Endothelial cell of umbilical vein (primary cell): ENCODE measurements around the gene NDUFS1. TPM values are rescaled to one million over a fixed set of nuclear protein-coding genes. Genes with fewer than 3 reads are reported as not detected.

Experiments
- BruUV-seq: library from RNA; stranded (reverse); fragments of 400-500 nt; replicated peaks from 2 replicates; lab custom pipeline; 2021; lab: Mats Ljungman, UMichigan
- CTCF ChIA-PET: fragments of 300-600, 350-600 bp; sonication (Branson Sonifier 250); formaldehyde crosslinking; loops from one replicate; lab custom pipeline; 2021; ENCODE audit warnings: antibody characterized with exemption, inconsistent platforms; lab: Charles Lee
- POLR2A ChIA-PET: fragments of 300-600, 350-600 bp; sonication (Branson Sonifier 250); formaldehyde crosslinking; loops from one replicate; lab custom pipeline; 2021; ENCODE audit warnings: antibody characterized with exemption, inconsistent platforms; lab: Charles Lee
- DNase-seq: peaks from one replicate; pipeline ENCODE4 v3.0.0-alpha.2; 2011; ENCODE audit warnings: low read depth, low spot score
- FAIRE-seq: peaks from 2 replicates; lab custom pipeline; 2011; peaks lifted over from hg19 to GRCh38; lab: Jason Lieb, UNC
- H2AFZ ChIP-seq: 2 replicates; pipeline ENCODE4 v1.6.0; 2012; ENCODE audit warnings: low read depth, low read length, control low read depth, inconsistent platforms
- H3K27ac ChIP-seq: 2 replicates; pipeline ENCODE4 v1.5.1; 2011; ENCODE audit warnings: low read depth, mild to moderate bottlenecking, control low read depth, low read length, moderate library complexity; ENCODE audit not compliant: insufficient read depth
- H3K27me3 ChIP-seq, 2 experiments: 2 replicates each; pipeline versions ENCODE4 v1.6.0 to v1.6.1; 2011; ENCODE audit warnings: low read length in 2 of 2, mixed read lengths in 1 of 2; ENCODE audit not compliant: control insufficient read depth in 2 of 2, insufficient read depth in 2 of 2
- H3K36me3 ChIP-seq, 2 experiments: 2 replicates in 1 of 2; 3 replicates in 1 of 2; pipeline ENCODE4 v1.5.1; 2011; ENCODE audit warnings: low read length in 2 of 2, mild to moderate bottlenecking in 1 of 2, moderate library complexity in 1 of 2; ENCODE audit not compliant: control insufficient read depth in 2 of 2, insufficient read depth in 2 of 2; ENCODE audit errors: extremely low read depth in 1 of 2
- H3K4me1 ChIP-seq: 3 replicates; pipeline ENCODE4 v1.5.1; 2011; ENCODE audit warnings: mild to moderate bottlenecking, low read length; ENCODE audit not compliant: control insufficient read depth, insufficient read depth; ENCODE audit errors: extremely low read depth
- H3K4me2 ChIP-seq: 2 replicates; pipeline ENCODE4 v1.6.1; 2011; ENCODE audit warnings: low read length, control low read depth, mixed read lengths; ENCODE audit not compliant: insufficient read depth
- H3K4me3 ChIP-seq, 3 experiments: fragments of 200-600 bp in 1 of 3; sonication (generic), shearing (Covaris generic) in 1 of 3; replicated peaks in 1 of 3; 2 replicates each; pipeline ENCODE4 v1.5.1; 2011 to 2016; ENCODE audit warnings: control low read depth in 3 of 3, low read length in 3 of 3, mild to moderate bottlenecking in 2 of 3, inconsistent platforms in 1 of 3, low read depth in 1 of 3, moderate library complexity in 1 of 3; ENCODE audit not compliant: insufficient read depth in 1 of 3
- H3K79me2 ChIP-seq: 2 replicates; pipeline ENCODE4 v1.6.0; 2012; ENCODE audit warnings: low read length, inconsistent platforms; ENCODE audit not compliant: control insufficient read depth, insufficient read depth
- H3K9ac ChIP-seq: replicated peaks from 2 replicates; pipeline ENCODE3; 2011; ENCODE audit warnings: low read length, control low read depth; ENCODE audit not compliant: insufficient read depth; ENCODE audit errors: extremely low read depth
- H3K9me1 ChIP-seq: replicated peaks from 3 replicates; pipeline ENCODE4 v1.6.0; 2011; ENCODE audit warnings: mild to moderate bottlenecking, low read length; ENCODE audit not compliant: control insufficient read depth, insufficient read depth; ENCODE audit errors: extremely low read depth
- H3K9me3 ChIP-seq: replicated peaks from 2 replicates; pipeline ENCODE4 v1.5.1; 2012; ENCODE audit warnings: low read length, inconsistent platforms; ENCODE audit not compliant: control insufficient read depth, insufficient read depth
- H4K20me1 ChIP-seq: replicated peaks from 2 replicates; pipeline ENCODE3; 2011; ENCODE audit warnings: mild to moderate bottlenecking, low read length; ENCODE audit not compliant: control insufficient read depth, insufficient read depth; ENCODE audit errors: extremely low read depth
- EZH2 ChIP-seq: IDR thresholded peaks from 2 replicates; pipeline ENCODE4 v1.6.1; 2012; ENCODE audit warnings: borderline replicate concordance, low read depth, mild to moderate bottlenecking, moderate library complexity, low read length, inconsistent platforms; ENCODE audit not compliant: severe bottlenecking
- GATA2 ChIP-seq: IDR thresholded peaks from 2 replicates; pipeline ENCODE4 v1.7.0; 2011; ENCODE audit warnings: low read depth, mild to moderate bottlenecking, moderate library complexity, mixed read lengths, low read length; ENCODE audit not compliant: insufficient read length, insufficient read depth
- JUN ChIP-seq: IDR thresholded peaks from 2 replicates; pipeline ENCODE4 v1.6.1; 2011; ENCODE audit warnings: borderline replicate concordance, low read depth; ENCODE audit not compliant: insufficient read length, insufficient read depth
- MYC ChIP-seq: IDR thresholded peaks from one replicate; pipeline ENCODE4 v1.6.1; 2011; ENCODE audit warnings: mild to moderate bottlenecking, low read depth, low read length
- POLR2A ChIP-seq: IDR thresholded peaks from 2 replicates; pipeline ENCODE4 v1.6.1; 2012; ENCODE audit warnings: low read depth, mild to moderate bottlenecking, control low read depth, low read length
- POLR2AphosphoS5 ChIP-seq: IDR thresholded peaks from 2 replicates; pipeline ENCODE4 v1.6.1; 2012; ENCODE audit warnings: low read depth, mild to moderate bottlenecking, control low read depth, low read length, moderate library complexity; ENCODE audit not compliant: insufficient read depth
- dilution Hi-C: fragments of 300-500 bp; cut with MboI; formaldehyde crosslinking; loops from one replicate; pipeline ENCODE4 v1.15.0; 2019; ENCODE audit warnings: low sequenced_read_pairs; ENCODE audit not compliant: extremely low pct_ligation_motif_present
- intact Hi-C: fragments of 100-400 bp; cut with micrococcal nuclease; formaldehyde crosslinking; loops from one replicate; pipeline ENCODE4 v1.10.0; 2022
- polyA plus RNA-seq, 4 experiments: library from polyadenylated mRNA; depleted of rRNA in 3 of 4; stranded (reverse) in 3 of 4; unstranded in 1 of 4; fragments of >200 nt; gene quantifications; 2 replicates each; pipeline versions ENCODE4 v1.2.1 to v1.2.3, GENCODE V29; 2011 to 2012; ENCODE audit warnings: missing spikeins in 1 of 4
- total RNA-seq: library from RNA; stranded (reverse); gene quantifications from 2 replicates; pipeline ENCODE4 v1.2.3, GENCODE V29; 2021
- TF ChIP-seq, protein P1 (sequence below), 2 donors: IDR thresholded peaks; 1 replicate in 1 of 2; 2 replicates in 1 of 2; pipeline ENCODE4 v1.5.1; 2011; ENCODE audit warnings: low read length in 2 of 2, mild to moderate bottlenecking in 2 of 2, moderate library complexity in 2 of 2, control low read depth in 1 of 2, inconsistent platforms in 1 of 2, low read depth in 1 of 2; ENCODE audit not compliant: insufficient read depth in 1 of 2; ENCODE audit errors: extremely low read depth in 1 of 2
- TF ChIP-seq, protein P2 (sequence below): IDR thresholded peaks from 2 replicates; pipeline ENCODE4 v1.6.1; 2011; ENCODE audit not compliant: insufficient read depth, insufficient read length

The NDUFS1 gene
- total and polyA plus RNA-seq, 2 donors (not counting 3 experiments of a cell fraction or from before 2014, with no cell fraction given): 49.8 to 93.2 TPM

DNA sequence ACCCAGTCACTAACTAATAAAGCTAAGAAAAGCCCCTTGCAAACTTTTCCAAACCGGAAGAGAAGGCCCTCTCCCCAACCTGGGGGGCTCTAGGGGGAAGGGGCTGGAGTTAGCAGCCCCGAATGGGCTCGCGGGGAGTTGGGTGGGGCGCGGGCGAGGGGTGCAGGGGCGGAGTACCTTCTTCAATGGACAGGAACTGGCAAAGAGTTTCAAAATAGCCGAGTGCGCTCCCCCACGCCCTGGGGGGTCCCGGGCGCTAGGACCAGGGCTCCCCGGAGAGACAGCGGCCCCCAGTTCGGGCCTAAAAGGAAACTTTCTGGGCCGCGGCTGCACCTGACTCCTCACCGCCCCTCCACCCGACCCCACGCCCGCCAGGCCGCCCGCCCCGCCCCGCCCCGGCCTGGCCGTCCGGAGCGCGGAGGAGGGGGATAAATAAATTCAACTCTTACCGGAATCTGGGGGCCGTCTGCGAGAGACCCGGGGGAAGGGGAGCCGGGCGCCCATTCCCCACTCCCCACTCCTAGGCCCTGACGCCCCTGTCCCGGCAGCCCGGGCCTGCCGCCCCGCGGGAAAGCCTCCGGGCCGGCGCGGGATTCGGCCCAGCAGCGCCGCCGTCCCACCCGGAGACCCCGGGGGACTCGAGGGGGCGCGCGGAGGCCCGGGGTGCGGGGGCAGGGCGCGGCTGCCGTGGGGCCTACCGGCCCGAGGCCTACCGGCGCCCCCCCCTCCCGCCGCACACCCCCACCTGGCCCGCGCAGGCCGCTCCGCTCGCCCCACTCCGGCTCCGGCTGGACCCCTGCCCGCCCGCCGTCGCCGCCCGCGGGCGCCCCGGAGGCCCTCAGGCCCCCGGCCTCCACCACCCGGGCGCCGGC, 74.1 kb downstream of the NDUFS1 start:
- Histone ChIP-seq H2AFZ (peak overlapping the region; percentile 35), H3K79me2 (peaks cover 45% of the 10 kb centered on the region), H3K27ac (peak overlapping the region; percentile 82), H3K9ac (peak overlapping the region; percentile 100), H3K4me3 (peak overlapping the region; percentile 86 to 96 (median 92)), H3K9me1 (no peaks in the 10 kb centered on the region), H4K20me1 (peaks cover 2% of the 10 kb centered on the region), H3K4me1 (peaks cover 16% of the 10 kb centered on the region), H3K9me3 (no peaks in the 10 kb centered on the region), H3K27me3 (no peaks in the 10 kb centered on the region), H3K36me3 (no peaks in the 10 kb centered on the region), H3K4me2 (peak overlapping the region; percentile 100)
- peak; percentile 23 for DNase-seq
- TF ChIP-seq POLR2AphosphoS5: peak; percentile 26
- peak; percentile 27 for TF ChIP-seq POLR2A
- TF ChIP-seq GATA2: no peak
- no TSS peak for BruUV-seq
- intact Hi-C loops: loop anchor here (5.0 kb wide), 1 partner anchor 952 kb away; no protein-coding TSS in a partner anchor
- ChIA-PET CTCF (interaction anchor here (0.9 to 2.0 kb wide), 6 partner anchors 7 to 48 kb away, joined by 3 to 10 read pairs (median 4); no protein-coding TSS in a partner anchor), POLR2A (interaction anchor here (1.6 kb wide), 1 partner anchor 21 kb away, joined by 6 read pairs; no protein-coding TSS in a partner anchor)
- dilution Hi-C loops: no loop called here
- no peak for FAIRE-seq

DNA sequence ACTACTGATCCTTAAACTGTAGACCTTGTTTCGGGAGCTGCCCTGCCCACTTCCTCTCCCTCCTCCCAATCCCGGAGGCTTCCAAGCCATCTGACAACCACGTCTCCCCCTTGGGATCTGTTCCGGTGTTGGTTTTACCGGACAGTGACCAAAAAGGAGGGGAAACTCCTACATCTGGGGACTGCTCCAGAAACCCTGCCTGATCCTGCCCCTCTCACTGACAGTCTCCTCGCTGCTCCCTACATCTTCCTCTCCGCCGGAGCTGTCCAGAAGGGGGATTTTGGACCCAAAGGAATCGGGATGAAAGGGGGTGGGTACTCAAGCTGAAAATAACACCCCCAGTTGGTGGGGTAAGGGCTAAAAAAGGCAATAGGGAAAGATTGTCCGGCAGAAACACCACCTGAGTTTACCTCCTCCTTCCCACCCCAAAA, 74.8 kb downstream of the NDUFS1 start:
- H3K9ac ChIP-seq: peak overlapping the region; percentile 100
- peak overlapping the region; percentile 80 to 89 (median 86) for H3K4me3 ChIP-seq
- H3K27ac ChIP-seq: peak overlapping the region; percentile 33
- H3K9me3 ChIP-seq: no peaks in the 10 kb centered on the region
- ChIA-PET CTCF (interaction anchor here (0.9 to 1.5 kb wide), 2 partner anchors 11 to 12 kb away, joined by 3 read pairs; no protein-coding TSS in a partner anchor), POLR2A (no interaction called here)
- BruUV-seq: no TSS peak
- H4K20me1 ChIP-seq: peaks cover 2% of the 10 kb centered on the region
- H3K36me3 ChIP-seq: no peaks in the 10 kb centered on the region
- dilution Hi-C loops: no loop called here
- peaks cover 51% of the 10 kb centered on the region for H3K79me2 ChIP-seq
- intact Hi-C loops: loop anchor here (5.0 kb wide), 1 partner anchor 953 kb away; no protein-coding TSS in a partner anchor
- no peaks in the 10 kb centered on the region for H3K27me3 ChIP-seq
- peaks cover 16% of the 10 kb centered on the region for H3K4me1 ChIP-seq
- TF ChIP-seq JUN (no peak), MYC (no peak), EZH2 (no peak), POLR2A (peak; percentile 40)
- TF ChIP-seq, protein P1, sequence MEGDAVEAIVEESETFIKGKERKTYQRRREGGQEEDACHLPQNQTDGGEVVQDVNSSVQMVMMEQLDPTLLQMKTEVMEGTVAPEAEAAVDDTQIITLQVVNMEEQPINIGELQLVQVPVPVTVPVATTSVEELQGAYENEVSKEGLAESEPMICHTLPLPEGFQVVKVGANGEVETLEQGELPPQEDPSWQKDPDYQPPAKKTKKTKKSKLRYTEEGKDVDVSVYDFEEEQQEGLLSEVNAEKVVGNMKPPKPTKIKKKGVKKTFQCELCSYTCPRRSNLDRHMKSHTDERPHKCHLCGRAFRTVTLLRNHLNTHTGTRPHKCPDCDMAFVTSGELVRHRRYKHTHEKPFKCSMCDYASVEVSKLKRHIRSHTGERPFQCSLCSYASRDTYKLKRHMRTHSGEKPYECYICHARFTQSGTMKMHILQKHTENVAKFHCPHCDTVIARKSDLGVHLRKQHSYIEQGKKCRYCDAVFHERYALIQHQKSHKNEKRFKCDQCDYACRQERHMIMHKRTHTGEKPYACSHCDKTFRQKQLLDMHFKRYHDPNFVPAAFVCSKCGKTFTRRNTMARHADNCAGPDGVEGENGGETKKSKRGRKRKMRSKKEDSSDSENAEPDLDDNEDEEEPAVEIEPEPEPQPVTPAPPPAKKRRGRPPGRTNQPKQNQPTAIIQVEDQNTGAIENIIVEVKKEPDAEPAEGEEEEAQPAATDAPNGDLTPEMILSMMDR (IDR thresholded peaks at IDR 0.05; ENCODE audit: extremely low read depth in 1 of 2, insufficient read depth in 1 of 2, low read depth in 1 of 2, low read length in 2 of 2): no peak
- TF ChIP-seq, protein P2, sequence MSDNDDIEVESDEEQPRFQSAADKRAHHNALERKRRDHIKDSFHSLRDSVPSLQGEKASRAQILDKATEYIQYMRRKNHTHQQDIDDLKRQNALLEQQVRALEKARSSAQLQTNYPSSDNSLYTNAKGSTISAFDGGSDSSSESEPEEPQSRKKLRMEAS: no peak
- FAIRE-seq: peak; percentile 90
- H3K4me2 ChIP-seq: peak overlapping the region; percentile 95
- peak overlapping the region; percentile 35 for H2AFZ ChIP-seq
- no peaks in the 10 kb centered on the region for H3K9me1 ChIP-seq
- DNase-seq: peak; percentile 61
